HFF-Myc (cell line): ENCODE results near the gene NPAS2.

Experiments used
- DNase-seq: peaks from one replicate; pipeline ENCODE4 v3.0.0-alpha.2; 2011; ENCODE audit warnings: low read depth; ENCODE audit errors: extremely low read depth
- H3K4me3 ChIP-seq: replicated peaks from 2 replicates; pipeline ENCODE4 v1.5.1; 2011; ENCODE audit warnings: low read depth, mild to moderate bottlenecking, control low read depth, low read length
- TF ChIP-seq, protein P1 (sequence below): IDR thresholded peaks from 2 replicates; pipeline ENCODE4 v1.5.1; 2012; ENCODE audit warnings: mild to moderate bottlenecking, low read depth, low read length, control low read depth; ENCODE audit errors: missing control alignments

Gene NPAS2

DNA sequence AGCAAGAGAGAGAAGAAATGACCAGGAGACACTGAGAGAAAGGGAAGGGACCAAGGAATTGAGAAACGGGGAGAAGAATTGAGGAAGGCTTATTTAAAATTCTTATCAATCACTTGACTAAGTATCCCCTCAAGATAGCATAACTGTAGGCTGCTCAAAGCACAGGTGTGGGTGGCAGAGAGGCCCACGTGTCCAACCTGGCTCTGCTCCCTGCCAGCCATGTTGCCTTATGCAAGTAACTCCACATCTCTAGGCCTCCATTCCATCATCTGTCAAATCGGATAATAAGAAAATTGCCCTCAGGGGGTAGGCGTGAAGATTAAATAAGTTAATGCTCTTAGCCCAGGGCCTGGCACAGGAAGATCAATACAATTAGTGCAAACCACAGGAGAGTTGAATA lies 7.4 kb upstream of the NPAS2 start:
- H3K4me3 ChIP-seq, result no peak overlapping the region
- no peak for DNase-seq
- TF ChIP-seq, protein P1, sequence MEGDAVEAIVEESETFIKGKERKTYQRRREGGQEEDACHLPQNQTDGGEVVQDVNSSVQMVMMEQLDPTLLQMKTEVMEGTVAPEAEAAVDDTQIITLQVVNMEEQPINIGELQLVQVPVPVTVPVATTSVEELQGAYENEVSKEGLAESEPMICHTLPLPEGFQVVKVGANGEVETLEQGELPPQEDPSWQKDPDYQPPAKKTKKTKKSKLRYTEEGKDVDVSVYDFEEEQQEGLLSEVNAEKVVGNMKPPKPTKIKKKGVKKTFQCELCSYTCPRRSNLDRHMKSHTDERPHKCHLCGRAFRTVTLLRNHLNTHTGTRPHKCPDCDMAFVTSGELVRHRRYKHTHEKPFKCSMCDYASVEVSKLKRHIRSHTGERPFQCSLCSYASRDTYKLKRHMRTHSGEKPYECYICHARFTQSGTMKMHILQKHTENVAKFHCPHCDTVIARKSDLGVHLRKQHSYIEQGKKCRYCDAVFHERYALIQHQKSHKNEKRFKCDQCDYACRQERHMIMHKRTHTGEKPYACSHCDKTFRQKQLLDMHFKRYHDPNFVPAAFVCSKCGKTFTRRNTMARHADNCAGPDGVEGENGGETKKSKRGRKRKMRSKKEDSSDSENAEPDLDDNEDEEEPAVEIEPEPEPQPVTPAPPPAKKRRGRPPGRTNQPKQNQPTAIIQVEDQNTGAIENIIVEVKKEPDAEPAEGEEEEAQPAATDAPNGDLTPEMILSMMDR, result no peak

DNA sequence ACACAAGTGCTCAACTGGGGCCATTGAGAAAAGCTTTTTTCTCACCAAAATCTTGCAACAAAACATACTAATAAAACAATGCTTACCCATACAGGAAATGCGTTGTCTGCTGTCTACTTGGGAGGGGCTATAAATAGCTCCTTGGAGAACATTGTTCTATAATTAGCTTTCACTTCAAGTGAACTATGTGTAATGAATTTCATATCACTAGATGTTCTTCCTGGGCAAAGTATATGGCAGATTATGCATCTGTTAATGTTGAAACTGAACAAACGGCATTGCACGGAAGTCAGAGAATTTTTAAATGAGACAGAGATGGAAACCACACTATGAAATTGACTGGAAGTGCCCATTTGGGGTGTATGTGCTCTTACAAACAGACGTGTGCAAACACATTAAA lies 6.4 kb upstream of the NPAS2 start:
- no peak overlapping the region for H3K4me3 ChIP-seq
- TF ChIP-seq, protein P1, result no peak
- no peak for DNase-seq

DNA sequence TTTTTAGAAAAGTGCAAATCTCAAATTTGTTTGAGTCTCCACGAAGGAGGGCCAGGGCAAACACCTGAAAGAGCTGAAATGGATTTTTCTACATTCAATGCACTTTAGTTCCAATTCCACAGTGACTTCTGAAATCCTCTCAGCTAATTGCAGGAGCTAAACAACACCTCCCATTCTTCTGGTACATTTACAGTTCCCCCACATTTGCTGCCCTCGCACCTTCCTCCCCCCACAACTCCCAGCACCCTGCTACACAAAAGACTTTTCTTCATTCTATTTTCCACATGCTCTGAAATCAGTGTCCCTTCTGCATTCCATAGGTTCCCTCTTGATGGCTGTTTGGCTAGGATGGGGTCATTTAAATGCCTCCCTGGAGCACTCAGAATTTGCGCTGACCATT lies 5.9 kb upstream of the NPAS2 start:
- TF ChIP-seq, protein P1, result no peak
- no peak for DNase-seq
- no peak overlapping the region for H3K4me3 ChIP-seq

DNA sequence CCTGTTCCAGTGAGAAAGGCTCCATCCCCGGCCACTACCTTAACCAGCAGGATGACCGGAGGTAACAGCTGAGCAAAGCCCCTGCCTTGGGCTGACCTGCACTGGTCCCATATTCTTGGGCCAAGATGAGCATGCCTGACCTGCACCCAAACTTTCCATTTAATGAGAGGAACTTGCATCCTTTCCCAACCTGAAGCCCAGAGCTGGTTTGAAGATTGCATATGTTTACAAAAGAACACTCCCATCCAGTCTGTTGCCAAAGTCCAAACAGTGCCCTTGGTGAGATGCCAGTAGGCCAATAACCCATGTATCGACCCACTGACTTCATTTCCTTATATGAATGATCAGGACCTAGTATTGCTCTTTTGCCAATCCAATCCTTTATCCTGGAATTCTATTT lies 5.5 kb upstream of the NPAS2 start:
- DNase-seq, result no peak
- TF ChIP-seq, protein P1, result no peak
- no peak overlapping the region for H3K4me3 ChIP-seq

DNA sequence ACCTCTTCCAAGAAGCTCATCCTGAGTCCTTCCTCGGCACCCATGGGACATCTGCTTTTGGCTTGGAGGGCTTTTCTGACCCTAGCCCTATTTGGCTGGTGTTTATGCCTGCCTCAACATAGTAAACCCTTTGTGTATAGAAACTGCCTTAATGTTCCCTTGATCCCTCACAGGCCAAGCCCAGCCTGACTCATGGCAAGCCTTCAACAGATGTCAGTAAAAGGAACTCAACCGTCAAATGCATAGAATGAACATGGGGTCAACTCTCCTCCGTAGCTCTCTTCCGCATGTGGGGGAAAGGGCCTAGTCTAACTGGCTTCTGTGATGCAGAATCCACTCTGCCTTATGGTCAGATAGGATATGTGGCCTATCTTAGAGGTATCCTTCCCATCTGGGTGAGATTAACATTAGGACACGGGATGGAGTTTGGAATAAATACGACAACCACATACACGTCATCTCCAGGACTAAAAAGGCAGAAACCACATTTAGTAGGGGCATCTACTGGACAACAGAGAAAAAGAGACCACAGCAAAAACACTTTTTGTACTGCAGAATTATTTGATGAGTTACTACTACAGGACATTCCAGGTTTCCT lies 2.5 kb upstream of the NPAS2 start:
- TF ChIP-seq, protein P1, result no peak
- DNase-seq, result no peak
- no peak overlapping the region for H3K4me3 ChIP-seq

DNA sequence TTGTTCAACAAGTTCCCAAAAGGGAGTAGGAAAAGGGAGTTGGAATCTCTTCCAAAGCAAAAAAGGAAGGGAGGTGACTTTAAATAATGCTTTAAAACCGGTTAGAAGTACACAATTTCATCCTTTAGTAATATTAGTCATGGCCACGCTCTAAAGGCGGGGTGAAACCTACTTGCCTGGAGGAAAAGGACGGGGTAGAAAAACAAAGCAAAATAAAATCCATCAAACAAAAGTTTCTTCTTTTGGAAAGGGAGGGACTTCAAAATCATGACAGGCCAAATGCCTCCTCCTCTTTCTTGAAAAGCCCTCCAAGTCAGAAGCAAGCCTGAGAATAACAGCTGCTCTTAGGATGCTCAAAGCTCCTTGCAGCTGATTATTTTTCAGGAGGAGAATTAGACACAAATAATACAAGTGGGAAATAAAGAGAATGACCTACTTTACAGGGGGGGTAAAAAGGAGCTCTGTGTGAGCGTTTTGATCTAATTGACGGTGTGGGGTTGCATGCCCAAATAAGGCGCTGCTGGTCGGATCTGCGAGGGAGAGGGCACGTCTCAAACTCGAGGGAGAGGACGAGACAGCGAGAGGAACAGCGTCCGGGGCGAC lies 1.8 kb upstream of the NPAS2 start:
- peak overlapping the region; percentile 71 for H3K4me3 ChIP-seq
- no peak for DNase-seq
- TF ChIP-seq, protein P1, result no peak
